Measurements from ENCODE around the gene ZNF341.
A peak's percentile ranks its signal among the peaks of the same experiment; 100 is the strongest.

The ZNF341 gene

GRCh38 chr20:33702861-33703260, 28.9 kb upstream of the ZNF341 start:
- no peak for DNase-seq

- DNase-seq = no peak
Observed at GRCh38 chr20:33703498-33704137, 28.2 kb upstream of the ZNF341 start.

- DNase-seq = no peak
Observed at GRCh38 chr20:33704197-33704924, 27.4 kb upstream of the ZNF341 start.

- no peak for DNase-seq
Observed at GRCh38 chr20:33707668-33708067, 24.1 kb upstream of the ZNF341 start.

GRCh38 chr20:33709398-33709797, 22.4 kb upstream of the ZNF341 start:
- DNase-seq = no peak

- peak in 1 of 2 donors; percentile 24 for DNase-seq
Observed at GRCh38 chr20:33709905-33710541, 21.8 kb upstream of the ZNF341 start.

GRCh38 chr20:33710681-33711445, 20.9 kb upstream of the ZNF341 start:
- no peak for DNase-seq

- no peak for DNase-seq
Observed at GRCh38 chr20:33711446-33711738, 20.4 kb upstream of the ZNF341 start.

GRCh38 chr20:33713865-33714367, 17.9 kb upstream of the ZNF341 start:
- DNase-seq = no peak

- DNase-seq = no peak
Observed at GRCh38 chr20:33716498-33716897, 15.3 kb upstream of the ZNF341 start.

- peak in 1 of 2 donors; percentile 3 for DNase-seq
Observed at GRCh38 chr20:33719277-33719988, 12.4 kb upstream of the ZNF341 start.

- DNase-seq = peak; percentile 97 to 99
Observed at GRCh38 chr20:33719989-33720709, 11.6 kb upstream of the ZNF341 start, which contains the start of gene PXMP4. PXMP4 (minus strand) TSS chr20:33720310; CDS start chr20:33720207, 103 bp downstream.

GRCh38 chr20:33721391-33722140, 10.2 kb upstream of the ZNF341 start:
- DNase-seq = no peak

GRCh38 chr20:33724439-33725094, 7.2 kb upstream of the ZNF341 start:
- peak; percentile 45 to 52 for DNase-seq

GRCh38 chr20:33725607-33726264, 6.1 kb upstream of the ZNF341 start:
- DNase-seq = no peak

- no peak for DNase-seq
Observed at GRCh38 chr20:33727115-33727479, 4.7 kb upstream of the ZNF341 start.

GRCh38 chr20:33727806-33728205, 4.0 kb upstream of the ZNF341 start:
- DNase-seq = no peak

- DNase-seq = no peak
Observed at GRCh38 chr20:33728463-33728862, 3.3 kb upstream of the ZNF341 start.

GRCh38 chr20:33729101-33729500, 2.7 kb upstream of the ZNF341 start:
- DNase-seq = no peak

Measured in inflammatory macrophage (primary cell).